PC-3 (cell line): Measurements from ENCODE around the gene MBNL1. TPM values are rescaled to one million over a fixed set of nuclear protein-coding genes. Genes with fewer than 3 reads are reported as not detected.

Experiments
- ATAC-seq: fragments of 200-7000 bp; cut with Tn5 transposase; 2 replicates; pipeline ENCODE4 v1.9.1; 2020; ENCODE audit warnings: mild to moderate bottlenecking, moderate library complexity
- BruUV-seq: library from RNA; stranded (reverse); fragments of 400-500 nt; replicated peaks from 2 replicates; lab custom pipeline; 2021; lab: Mats Ljungman, UMichigan
- CTCF ChIA-PET: fragments of 300-600 bp; sonication (Branson Sonifier 250); formaldehyde crosslinking; loops from one replicate; lab custom pipeline; 2022; ENCODE audit warnings: antibody characterized with exemption; lab: Charles Lee
- POLR2A ChIA-PET: fragments of 300-600 bp; sonication (Branson Sonifier 250); formaldehyde crosslinking; loops from one replicate; lab custom pipeline; 2022; ENCODE audit warnings: antibody characterized with exemption; ENCODE audit not compliant: unreplicated experiment; lab: Charles Lee
- DNase-seq: peaks from one replicate; pipeline ENCODE4 v3.0.0-alpha.2; 2015
- H2AFZ ChIP-seq: fragments of 300-600 bp; sonication (generic); 2 replicates; pipeline ENCODE4 v1.6.0; 2016; ENCODE audit warnings: antibody characterized with exemption, low read length
- H3F3A ChIP-seq: fragments of 300-600 bp; sonication (generic); one replicate; pipeline ENCODE4 v1.6.0; 2017; ENCODE audit warnings: antibody characterized with exemption, low read length, control low read depth, mild to moderate bottlenecking; ENCODE audit not compliant: unreplicated experiment
- H3K27ac ChIP-seq: fragments of 300-600 bp; sonication (generic); 2 replicates; pipeline ENCODE4 v1.5.1; 2016; ENCODE audit warnings: mild to moderate bottlenecking, low read length
- H3K27me3 ChIP-seq: fragments of 300-600 bp; sonication (generic); 2 replicates; pipeline ENCODE4 v1.6.1; 2016; ENCODE audit warnings: low read length, mixed read lengths
- H3K36me3 ChIP-seq: fragments of 300-600 bp; sonication (generic); 2 replicates; pipeline ENCODE4 v1.6.1; 2016; ENCODE audit warnings: low read depth, mixed run types, low read length, mixed read lengths
- H3K4me1 ChIP-seq: fragments of 300-600 bp; sonication (generic); 2 replicates; pipeline ENCODE4 v1.5.1; 2016; ENCODE audit warnings: low read length; ENCODE audit not compliant: insufficient read depth
- H3K4me2 ChIP-seq: fragments of 300-600 bp; sonication (generic); 2 replicates; pipeline ENCODE4 v1.6.0; 2016; ENCODE audit warnings: low read length
- H3K4me3 ChIP-seq: fragments of 300-600 bp; sonication (generic); 2 replicates; pipeline ENCODE4 v1.5.1; 2016; ENCODE audit warnings: mild to moderate bottlenecking, low read length, mixed read lengths
- H3K79me2 ChIP-seq: fragments of 300-600 bp; sonication (generic); 2 replicates; pipeline ENCODE4 v1.6.1; 2017; ENCODE audit warnings: low read length, mixed read lengths
- H3K9ac ChIP-seq: fragments of 300-600 bp; sonication (generic); 2 replicates; pipeline ENCODE4 v1.6.0; 2016; ENCODE audit warnings: mild to moderate bottlenecking, low read length
- H3K9me2 ChIP-seq: fragments of 300-600 bp; sonication (generic); replicated peaks from 2 replicates; pipeline ENCODE4 v1.6.1; 2016; ENCODE audit warnings: mixed run types, low read length, mixed read lengths
- H3K9me3 ChIP-seq: fragments of 300-600 bp; sonication (generic); 2 replicates; pipeline ENCODE4 v1.6.1; 2016; ENCODE audit warnings: low read length, mixed read lengths
- H4K20me1 ChIP-seq: fragments of 300-600 bp; sonication (generic); 2 replicates; pipeline ENCODE4 v1.6.1; 2016; ENCODE audit warnings: low read length, mixed read lengths
- EZH2 ChIP-seq: fragments of 300-600 bp; sonication (generic); IDR thresholded peaks from one replicate; pipeline ENCODE4 v1.6.1; 2017; ENCODE audit warnings: antibody characterized with exemption, mild to moderate bottlenecking, low read length; ENCODE audit not compliant: unreplicated experiment
- EZH2phosphoT487 ChIP-seq: fragments of 300-600 bp; sonication (generic); IDR thresholded peaks from 2 replicates; pipeline ENCODE4 v1.6.1; 2018; ENCODE audit warnings: mild to moderate bottlenecking, antibody characterized with exemption, low read length, borderline replicate concordance
- intact Hi-C: fragments of 100-400 bp; cut with micrococcal nuclease; formaldehyde crosslinking; loops from 2 replicates; pipeline ENCODE4 v1.9.0; 2023
- total RNA-seq: library from RNA; depleted of rRNA; stranded (reverse); fragments of >200 nt; gene quantifications from 2 replicates; pipeline ENCODE4 v1.2.3, GENCODE V29; 2014
- TF ChIP-seq, protein P1 (sequence below): fragments of 300-600 bp; sonication (generic); conservative IDR thresholded peaks from 2 replicates; pipeline ENCODE4 v1.5.1; 2017; ENCODE audit warnings: antibody characterized with exemption, low read depth, mild to moderate bottlenecking, low read length

The MBNL1 gene
- total RNA-seq, 1 experiment from 2014 or later: 161 TPM

DNA sequence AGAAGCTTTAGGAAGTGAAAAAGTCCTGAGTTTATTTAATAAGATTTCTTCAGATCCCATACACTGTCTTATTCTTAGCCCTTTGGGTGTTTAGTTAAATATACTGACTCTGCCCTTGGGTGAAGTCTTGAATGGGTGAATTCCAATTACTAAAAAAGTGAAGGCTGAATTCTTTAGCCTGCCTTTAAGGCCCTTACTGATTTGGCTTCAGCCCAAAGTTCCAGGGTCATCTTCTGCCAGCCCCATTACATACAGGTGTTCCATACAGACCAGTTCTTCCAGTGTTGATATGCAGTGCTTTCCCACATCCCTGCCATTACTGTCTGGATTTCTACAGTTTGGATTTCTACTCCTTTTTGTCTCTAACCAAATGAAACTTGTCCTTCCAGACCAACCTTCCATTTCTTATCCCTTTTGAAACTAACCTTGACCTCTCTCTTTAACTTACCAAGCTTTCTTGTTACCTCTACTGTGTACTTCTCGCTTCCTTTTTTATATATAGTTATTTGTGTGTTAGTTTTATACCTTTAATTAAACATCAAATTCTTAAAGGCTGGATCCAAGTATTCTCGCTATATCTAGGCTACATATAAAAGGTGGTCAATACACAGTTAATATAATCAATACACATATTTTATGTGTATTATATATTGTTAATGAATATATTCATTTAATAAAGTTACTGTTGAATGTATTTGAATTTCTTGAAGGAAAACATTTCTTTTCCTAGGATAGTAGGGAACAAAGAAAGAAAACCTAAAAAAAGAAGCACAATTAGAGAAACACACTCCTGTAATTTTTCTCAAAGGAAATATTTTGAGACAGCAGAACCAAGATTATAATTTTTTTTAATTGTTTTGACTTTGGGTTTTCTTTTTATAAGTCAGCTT is 15.0 kb downstream of the MBNL1 start:
- Histone ChIP-seq H2AFZ (no peak overlapping the region), H3K4me3 (no peak overlapping the region), H3K27me3 (no peaks in the 10 kb centered on the region), H3K9ac (no peak overlapping the region), H3K79me2 (peaks cover 97% of the 10 kb centered on the region), H3K4me2 (no peak overlapping the region), H3K9me2 (no peaks in the 10 kb centered on the region), H3K9me3 (no peaks in the 10 kb centered on the region), H3K27ac (no peak overlapping the region), H4K20me1 (peaks cover 75% of the 10 kb centered on the region), H3K4me1 (peaks cover 26% of the 10 kb centered on the region), H3K36me3 (peaks cover 4% of the 10 kb centered on the region; the same call in 1 of the 2 replicates), H3F3A (no peaks in the 10 kb centered on the region)
- POLR2A ChIA-PET: no interaction called here
- TF ChIP-seq EZH2: no peak
- TF ChIP-seq EZH2phosphoT487: no peak
- TF ChIP-seq, protein P1, sequence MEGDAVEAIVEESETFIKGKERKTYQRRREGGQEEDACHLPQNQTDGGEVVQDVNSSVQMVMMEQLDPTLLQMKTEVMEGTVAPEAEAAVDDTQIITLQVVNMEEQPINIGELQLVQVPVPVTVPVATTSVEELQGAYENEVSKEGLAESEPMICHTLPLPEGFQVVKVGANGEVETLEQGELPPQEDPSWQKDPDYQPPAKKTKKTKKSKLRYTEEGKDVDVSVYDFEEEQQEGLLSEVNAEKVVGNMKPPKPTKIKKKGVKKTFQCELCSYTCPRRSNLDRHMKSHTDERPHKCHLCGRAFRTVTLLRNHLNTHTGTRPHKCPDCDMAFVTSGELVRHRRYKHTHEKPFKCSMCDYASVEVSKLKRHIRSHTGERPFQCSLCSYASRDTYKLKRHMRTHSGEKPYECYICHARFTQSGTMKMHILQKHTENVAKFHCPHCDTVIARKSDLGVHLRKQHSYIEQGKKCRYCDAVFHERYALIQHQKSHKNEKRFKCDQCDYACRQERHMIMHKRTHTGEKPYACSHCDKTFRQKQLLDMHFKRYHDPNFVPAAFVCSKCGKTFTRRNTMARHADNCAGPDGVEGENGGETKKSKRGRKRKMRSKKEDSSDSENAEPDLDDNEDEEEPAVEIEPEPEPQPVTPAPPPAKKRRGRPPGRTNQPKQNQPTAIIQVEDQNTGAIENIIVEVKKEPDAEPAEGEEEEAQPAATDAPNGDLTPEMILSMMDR: no peak
- ATAC-seq: no peak
- CTCF ChIA-PET: no interaction called here
- DNase-seq: no peak
- BruUV-seq: no TSS peak
- intact Hi-C loops: no loop called here

DNA sequence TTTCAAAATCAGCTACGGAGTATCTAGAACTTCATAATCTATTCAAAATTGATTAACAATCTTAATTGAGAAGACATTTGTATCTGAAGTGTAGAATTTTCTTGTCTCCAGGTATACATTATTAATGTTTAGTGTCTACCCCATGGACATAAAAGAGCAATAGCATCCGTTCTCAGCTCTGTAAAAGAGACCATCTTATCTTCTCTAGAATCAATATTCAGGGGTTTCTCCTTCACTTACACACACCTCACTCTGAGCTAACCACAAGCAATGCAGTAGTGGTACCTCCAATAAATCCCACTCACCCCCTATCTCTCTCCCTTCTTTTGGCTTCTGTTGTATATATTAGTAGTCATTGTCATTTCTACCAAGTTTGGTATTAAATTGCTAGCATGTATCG is 16.2 kb downstream of the MBNL1 start:
- no peaks in the 10 kb centered on the region for H3K9me3 ChIP-seq
- TF ChIP-seq, protein P1: no peak
- no peak for TF ChIP-seq EZH2
- no peak for TF ChIP-seq EZH2phosphoT487
- no peak overlapping the region for H3K9ac ChIP-seq
- H3K27ac ChIP-seq: no peak overlapping the region
- intact Hi-C loops: no loop called here
- H3F3A ChIP-seq: no peaks in the 10 kb centered on the region
- no peak overlapping the region for H3K4me3 ChIP-seq
- ATAC-seq: no peak
- H2AFZ ChIP-seq: no peak overlapping the region
- BruUV-seq: no TSS peak
- H4K20me1 ChIP-seq: peaks cover 70% of the 10 kb centered on the region
- DNase-seq: no peak
- ChIA-PET POLR2A (interaction anchor here (0.6 kb wide), 1 partner anchor 39 kb away, joined by 3 read pairs; no protein-coding TSS in a partner anchor), CTCF (no interaction called here)
- H3K4me1 ChIP-seq: peaks cover 26% of the 10 kb centered on the region
- no peaks in the 10 kb centered on the region for H3K9me2 ChIP-seq
- peaks cover 97% of the 10 kb centered on the region for H3K79me2 ChIP-seq
- no peaks in the 10 kb centered on the region for H3K27me3 ChIP-seq
- H3K4me2 ChIP-seq: no peak overlapping the region
- peaks cover 4% of the 10 kb centered on the region; the same call in 1 of the 2 replicates for H3K36me3 ChIP-seq

DNA sequence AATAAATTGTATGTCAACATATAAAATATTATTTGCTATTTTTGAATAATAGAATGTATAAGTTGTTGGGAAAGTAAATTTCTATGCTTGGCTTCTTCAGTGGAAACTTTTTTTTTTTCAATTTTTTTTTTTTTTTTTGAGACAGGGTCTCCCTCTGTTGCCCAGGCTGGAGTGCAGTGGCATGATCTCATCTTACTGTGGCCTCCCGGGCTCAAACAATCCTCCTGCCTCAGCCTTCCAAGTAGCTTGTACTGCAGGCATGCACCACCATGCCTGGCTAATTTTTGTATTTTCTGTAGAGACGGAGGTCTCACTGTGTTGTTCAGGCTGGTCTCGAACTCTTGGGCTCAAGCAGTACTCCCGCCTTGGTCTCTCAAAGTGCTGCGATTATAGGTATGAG is 16.8 kb downstream of the MBNL1 start:
- POLR2A ChIA-PET: interaction anchor here (0.6 kb wide), 1 partner anchor 39 kb away, joined by 3 read pairs; no protein-coding TSS in a partner anchor
- H3K9me2 ChIP-seq: no peaks in the 10 kb centered on the region
- H3K4me1 ChIP-seq: peaks cover 26% of the 10 kb centered on the region
- H2AFZ ChIP-seq: no peak overlapping the region
- BruUV-seq: no TSS peak
- no peak for ATAC-seq
- H4K20me1 ChIP-seq: peaks cover 70% of the 10 kb centered on the region
- H3K79me2 ChIP-seq: peaks cover 97% of the 10 kb centered on the region
- H3K9ac ChIP-seq: no peak overlapping the region
- H3K9me3 ChIP-seq: no peaks in the 10 kb centered on the region
- no peak for TF ChIP-seq EZH2phosphoT487
- no peak for TF ChIP-seq EZH2
- TF ChIP-seq, protein P1: no peak
- H3K4me2 ChIP-seq: no peak overlapping the region
- intact Hi-C loops: no loop called here
- no peak for DNase-seq
- H3K27me3 ChIP-seq: no peaks in the 10 kb centered on the region
- H3K27ac ChIP-seq: no peak overlapping the region
- peaks cover 4% of the 10 kb centered on the region; the same call in 1 of the 2 replicates for H3K36me3 ChIP-seq
- no peaks in the 10 kb centered on the region for H3F3A ChIP-seq
- no peak overlapping the region for H3K4me3 ChIP-seq
- CTCF ChIA-PET: no interaction called here
